ENCODE measurements around the gene ZNF438.

Gene ZNF438

DNA sequence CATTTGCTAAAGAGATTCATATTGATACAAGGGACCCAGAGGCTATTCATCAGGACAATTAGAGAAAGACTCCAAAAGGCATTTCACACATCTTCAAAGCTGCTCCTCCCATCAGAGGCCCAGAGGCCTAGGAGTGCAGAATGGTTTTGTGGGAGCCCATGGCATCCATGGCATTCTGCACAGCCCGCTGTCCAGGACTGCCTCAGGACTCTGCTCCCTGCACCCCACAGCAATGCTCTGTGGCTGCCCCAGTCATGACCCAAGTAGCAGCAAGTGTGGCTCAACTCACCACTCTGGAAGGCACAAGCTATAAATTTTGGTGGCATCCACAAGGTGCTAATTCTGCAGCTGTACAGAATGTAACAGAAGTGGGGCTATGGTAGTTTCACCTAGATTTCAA is 38.5 kb downstream of the ZNF438 start:
- no peak overlapping the region for H3K27ac ChIP-seq
- H3K9ac ChIP-seq, result no peak overlapping the region
- H3K27me3 ChIP-seq (ENCODE audit: insufficient read depth, low read depth), result no peaks in the 10 kb centered on the region
- no peaks in the 10 kb centered on the region for H4K20me1 ChIP-seq (ENCODE audit: insufficient read depth)
- H3K4me2 ChIP-seq, result no peak overlapping the region
- H3K4me1 ChIP-seq (ENCODE audit: low read depth, poor library complexity, severe bottlenecking), result peaks cover 12% of the 10 kb centered on the region
- no peak overlapping the region for H2AFZ ChIP-seq (ENCODE audit: low read depth)
- H3K36me3 ChIP-seq (ENCODE audit: insufficient read depth), result no peaks in the 10 kb centered on the region; the same call in 1 of the 2 replicates
- no peak for TF ChIP-seq CTCF (conservative IDR thresholded peaks at IDR 0.05; ENCODE audit: low read depth, low read length)
- no peaks in the 10 kb centered on the region for H3K79me2 ChIP-seq (ENCODE audit: insufficient read depth, low read depth)
- no peak overlapping the region for H3K4me3 ChIP-seq (IDR thresholded peaks at IDR 0.05; ENCODE audit: insufficient read depth, low read depth, low read length)

DNA sequence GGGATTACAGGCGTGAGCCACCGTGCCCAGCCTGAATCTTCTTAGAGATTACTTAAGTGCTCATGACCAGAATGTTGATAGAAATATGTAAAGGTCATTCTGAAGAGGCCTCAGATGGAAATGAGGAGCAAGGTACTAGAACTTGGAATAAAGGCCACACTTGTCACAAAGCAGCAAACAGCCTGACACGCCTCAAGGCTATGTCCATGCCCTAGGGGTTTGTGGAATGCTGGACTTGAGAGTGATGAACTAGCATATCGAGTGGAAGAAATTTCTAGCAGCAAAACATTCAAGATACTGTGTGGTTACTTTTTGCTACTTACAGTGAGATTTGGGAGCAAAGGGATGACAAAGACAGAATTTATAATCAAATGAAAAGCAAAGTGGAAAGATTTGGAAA is 39.0 kb downstream of the ZNF438 start:
- H2AFZ ChIP-seq (ENCODE audit: low read depth), result no peak overlapping the region
- TF ChIP-seq CTCF (conservative IDR thresholded peaks at IDR 0.05; ENCODE audit: low read depth, low read length), result no peak
- no peak overlapping the region for H3K9ac ChIP-seq
- no peaks in the 10 kb centered on the region; the same call in 1 of the 2 replicates for H3K36me3 ChIP-seq (ENCODE audit: insufficient read depth)
- H3K4me1 ChIP-seq (ENCODE audit: low read depth, poor library complexity, severe bottlenecking), result peaks cover 7% of the 10 kb centered on the region
- no peaks in the 10 kb centered on the region for H4K20me1 ChIP-seq (ENCODE audit: insufficient read depth)
- no peak overlapping the region for H3K4me2 ChIP-seq
- H3K27ac ChIP-seq, result no peak overlapping the region
- H3K79me2 ChIP-seq (ENCODE audit: insufficient read depth, low read depth), result no peaks in the 10 kb centered on the region
- no peaks in the 10 kb centered on the region for H3K27me3 ChIP-seq (ENCODE audit: insufficient read depth, low read depth)
- H3K4me3 ChIP-seq (IDR thresholded peaks at IDR 0.05; ENCODE audit: insufficient read depth, low read depth, low read length), result no peak overlapping the region

DNA sequence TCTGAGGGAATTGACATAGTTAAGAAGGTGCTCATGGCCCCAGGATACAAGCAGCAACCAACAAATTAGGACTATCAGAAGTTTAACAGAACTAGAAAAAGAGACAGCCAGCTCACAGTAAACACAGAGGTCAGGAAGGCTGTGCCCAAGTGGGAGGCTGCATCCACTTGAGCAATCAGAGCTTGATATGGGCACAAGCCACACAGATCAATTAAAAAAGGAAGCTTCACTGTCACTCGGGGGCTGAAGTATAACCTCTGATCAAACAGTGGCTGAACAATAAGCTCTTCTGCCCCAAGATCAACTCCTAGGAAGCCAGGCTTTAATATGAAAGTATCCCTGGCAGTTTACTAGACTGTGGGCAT is 40.0 kb downstream of the ZNF438 start:
- no peak overlapping the region for H3K9ac ChIP-seq
- no peaks in the 10 kb centered on the region for H3K4me1 ChIP-seq (ENCODE audit: low read depth, poor library complexity, severe bottlenecking)

GRCh38 chr10:30990971-30991646 is 40.6 kb downstream of the ZNF438 start:
- Histone ChIP-seq H2AFZ (ENCODE audit: low read depth) (no peak overlapping the region), H3K79me2 (ENCODE audit: insufficient read depth, low read depth) (no peaks in the 10 kb centered on the region)
- TF ChIP-seq CTCF (conservative IDR thresholded peaks at IDR 0.05; ENCODE audit: low read depth, low read length), result no peak

More for the DNA sequence above, 40.0 kb downstream of the ZNF438 start:
- H3K36me3 ChIP-seq (ENCODE audit: insufficient read depth), result no peaks in the 10 kb centered on the region; the same call in 1 of the 2 replicates
- H3K79me2 ChIP-seq (ENCODE audit: insufficient read depth, low read depth), result no peaks in the 10 kb centered on the region
- TF ChIP-seq CTCF (conservative IDR thresholded peaks at IDR 0.05; ENCODE audit: low read depth, low read length), result no peak
- H3K27ac ChIP-seq, result no peak overlapping the region
- no peak overlapping the region for H3K4me2 ChIP-seq
- no peaks in the 10 kb centered on the region for H3K27me3 ChIP-seq (ENCODE audit: insufficient read depth, low read depth)
- no peak overlapping the region for H3K4me3 ChIP-seq (IDR thresholded peaks at IDR 0.05; ENCODE audit: insufficient read depth, low read depth, low read length)
- no peaks in the 10 kb centered on the region for H4K20me1 ChIP-seq (ENCODE audit: insufficient read depth)
- H2AFZ ChIP-seq (ENCODE audit: low read depth), result no peak overlapping the region

More at GRCh38 chr10:30990971-30991646, 40.6 kb downstream of the ZNF438 start:
- Histone ChIP-seq H3K27me3 (ENCODE audit: insufficient read depth, low read depth) (no peaks in the 10 kb centered on the region), H3K9ac (no peak overlapping the region), H3K4me3 (IDR thresholded peaks at IDR 0.05; ENCODE audit: insufficient read depth, low read depth, low read length) (no peak overlapping the region), H3K4me1 (ENCODE audit: low read depth, poor library complexity, severe bottlenecking) (no peaks in the 10 kb centered on the region), H3K4me2 (no peak overlapping the region), H3K27ac (no peak overlapping the region), H3K36me3 (ENCODE audit: insufficient read depth) (no peaks in the 10 kb centered on the region; the same call in 1 of the 2 replicates), H4K20me1 (ENCODE audit: insufficient read depth) (no peaks in the 10 kb centered on the region)
